ENCODE results near the gene DNPH1. TPM values are rescaled to one million over a fixed set of nuclear protein-coding genes. Genes with fewer than 3 reads are reported as not detected.

Gene DNPH1
- total and polyA plus RNA-seq, 2 of the 8 experiments (the other 6 are each of a cell fraction or from before 2014, with no cell fraction given): 33.9 to 134 TPM

DNA sequence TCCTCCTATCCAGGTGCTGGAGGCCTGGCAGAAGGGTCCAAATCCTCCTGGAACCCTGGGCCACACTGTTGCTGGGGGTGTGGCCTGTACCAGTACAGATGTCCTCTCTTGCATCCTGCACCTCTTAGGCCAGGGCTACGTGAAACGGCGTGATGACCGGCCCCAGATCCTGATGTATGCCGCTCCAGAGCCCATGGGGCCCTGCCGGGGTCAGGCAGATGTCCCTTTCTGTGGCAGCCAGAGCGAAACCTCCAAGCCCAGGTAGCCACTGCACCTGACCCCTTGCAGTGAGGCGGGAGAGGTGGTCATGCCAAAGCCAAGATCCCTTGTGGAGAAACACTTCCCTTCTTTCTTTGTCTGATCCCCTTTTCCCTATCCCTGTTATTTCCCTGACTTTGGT is 14.2 kb downstream of the DNPH1 start:
- Histone ChIP-seq H3K23ac (ENCODE audit: insufficient read length) (no peak overlapping the region), H3K4me1 (replicated peaks in 1 of 4; ENCODE audit: control insufficient read depth in 3 of 4, insufficient read depth in 4 of 4, low read length in 3 of 4) (no peaks in the 10 kb centered on the region; a peak in 1 of 7 replicates), H2BK120ac (replicated peaks; ENCODE audit: low read depth, low read length) (no peak overlapping the region), H3K23me2 (ENCODE audit: low read depth, low read length) (no peaks in the 10 kb centered on the region), H2BK20ac (ENCODE audit: low read length) (no peak overlapping the region), H2BK15ac (ENCODE audit: low read length) (no peak overlapping the region), H3K14ac (ENCODE audit: insufficient read length) (no peak overlapping the region), H3K36me3 (ENCODE audit: control insufficient read depth in 2 of 4, insufficient read depth in 4 of 4, low read length in 3 of 4) (no peaks in the 10 kb centered on the region), H3K18ac (ENCODE audit: extremely low read depth, low read length) (no peak overlapping the region), H2BK5ac (ENCODE audit: low read depth, low read length) (no peak overlapping the region), H2AFZ (ENCODE audit: low read length) (no peak overlapping the region), H2BK12ac (ENCODE audit: low read depth, low read length) (no peak overlapping the region), H3K4me2 (ENCODE audit: insufficient read depth in 1 of 2, low read depth in 2 of 2, low read length in 2 of 2) (no peak overlapping the region), H3K4me3 (ENCODE audit: extremely low read depth in 1 of 4, insufficient read depth in 2 of 4, low read depth in 3 of 4, low read length in 4 of 4) (no peak overlapping the region), H3K56ac (replicated peaks; ENCODE audit: insufficient read length, low read depth, low read length) (no peak overlapping the region), H3K4ac (replicated peaks; ENCODE audit: insufficient read length, low read depth, low read length) (no peak overlapping the region), H4K8ac (ENCODE audit: extremely low read depth, insufficient read depth, low read length) (no peak overlapping the region), H2AK5ac (ENCODE audit: low read depth, low read length) (no peak overlapping the region), H4K91ac (replicated peaks; ENCODE audit: insufficient read length, low read length) (no peak overlapping the region), H3K27me3 (replicated peaks in 1 of 4; ENCODE audit: control insufficient read depth in 3 of 4, extremely low read depth in 1 of 4, insufficient read depth in 3 of 4, low read length in 3 of 4) (no peaks in the 10 kb centered on the region), H3K27ac (ENCODE audit: low read depth, low read length) (no peak overlapping the region), H4K20me1 (replicated peaks in 1 of 2; ENCODE audit: control insufficient read depth in 1 of 2, insufficient read depth in 2 of 2, low read length in 2 of 2) (peaks cover 3% of the 10 kb centered on the region in 2 experiments), H3K9ac (replicated peaks in 1 of 4; ENCODE audit: extremely low read depth in 1 of 4, low read depth in 3 of 4, low read length in 3 of 4) (no peak overlapping the region), H3K9me3 (ENCODE audit: insufficient read depth in 2 of 2, low read depth in 1 of 2, low read length in 1 of 2) (no peaks in the 10 kb centered on the region), H3K79me1 (ENCODE audit: low read depth, low read length) (no peaks in the 10 kb centered on the region), H3K79me2 (ENCODE audit: control insufficient read depth in 1 of 2, insufficient read depth in 2 of 2, low read length in 2 of 2) (no peaks in the 10 kb centered on the region), H4K5ac (ENCODE audit: insufficient read length, low read depth, low read length) (no peak overlapping the region)
- DNase-seq (ENCODE audit: low read depth in 1 of 2, low spot score in 2 of 2): no peak
- ChIA-PET POLR2A (ENCODE audit: partially characterized antibody) (interaction anchor here (1.3 to 2.1 kb wide), 4 partner anchors 11 to 21 kb away, joined by 3 to 16 read pairs (median 4); partner anchors contain the start of gene DNPH1), CTCF (ENCODE audit: partially characterized antibody) (interaction anchor here (0.6 to 4.9 kb wide), 3 partner anchors 9 to 53 kb away, joined by 3 to 33 read pairs (median 3); partner anchors contain the start of gene DNPH1)
- WGBS, 2 experiments (ENCODE audit: extremely low coverage in 1 of 2, insufficient coverage in 1 of 2, insufficient read length in 1 of 2, insufficient replicate concordance in 2 of 2, low coverage in 1 of 2, low lambda C conversion rate in 2 of 2, missing lambda C conversion rate in 1 of 2): 94% methylated on average over 8 of the region's 8 CpGs; no CpG with 5 or more reads in 1 of the 2 experiments
- FAIRE-seq: no peak
- TF ChIP-seq POLR2AphosphoS5 (IDR thresholded peaks at IDR 0.05; ENCODE audit: low read depth, low read length) (no peak), CHD2 (IDR thresholded peaks at IDR 0.05; ENCODE audit: low read length) (no peak), TAF7 (optimal IDR thresholded peaks at IDR 0.05; ENCODE audit: borderline replicate concordance, low read depth, low read length) (no peak), MAFK (IDR thresholded peaks at IDR 0.05; ENCODE audit: low read depth, low read length) (no peak), TCF12 (IDR thresholded peaks at IDR 0.05; ENCODE audit: low read depth, low read length) (no peak), BCL11A (IDR thresholded peaks at IDR 0.05; ENCODE audit: low read depth in 2 of 2, low read length in 2 of 2) (no peak), SRF (IDR thresholded peaks at IDR 0.05; ENCODE audit: low read depth, low read length) (no peak), PHF8 (conservative IDR thresholded peaks at IDR 0.05; ENCODE audit: low read depth, low read length) (no peak), NANOG (IDR thresholded peaks at IDR 0.05; ENCODE audit: insufficient read depth, low read depth, low read length, poor library complexity, severe bottlenecking) (no peak), SUZ12 (IDR thresholded peaks at IDR 0.05; ENCODE audit: low read length) (no peak), JUN (IDR thresholded peaks at IDR 0.05; ENCODE audit: low read depth, low read length) (no peak), RAD21 (IDR thresholded peaks at IDR 0.05 in 1 of 2, conservative IDR thresholded peaks at IDR 0.05 in 1 of 2; ENCODE audit: low read depth in 2 of 2, low read length in 2 of 2) (no peak), TEAD4 (IDR thresholded peaks at IDR 0.05; ENCODE audit: low read depth, low read length) (no peak), YY1 (IDR thresholded peaks at IDR 0.05; ENCODE audit: low read depth, low read length) (no peak), SP4 (IDR thresholded peaks at IDR 0.05; ENCODE audit: low read length) (no peak)
